Liver (tissue), 9 donors: ENCODE results near the gene FNBP1L. TPM values are rescaled to one million over a fixed set of nuclear protein-coding genes. Genes with fewer than 3 reads are reported as not detected.

Experiments
- DNase-seq: peaks from one replicate; pipeline ENCODE4 v3.0.0-alpha.2; 2017; ENCODE audit warnings: low spot score
- H3K27ac ChIP-seq, 2 donors: one replicate each; pipeline ENCODE4 v1.7.0; 2013; ENCODE audit warnings: inconsistent platforms in 2 of 2, low read length in 2 of 2, control low read depth in 1 of 2, low read depth in 1 of 2, mild to moderate bottlenecking in 1 of 2
- H3K27me3 ChIP-seq, 4 donors: one replicate each; pipeline versions ENCODE4 v1.6.1 to v1.7.0; 2013; ENCODE audit warnings: low read length in 3 of 4, inconsistent platforms in 1 of 4, mild to moderate bottlenecking in 1 of 4, moderate library complexity in 1 of 4; ENCODE audit not compliant: control insufficient read depth in 4 of 4, insufficient read depth in 4 of 4
- H3K36me3 ChIP-seq, 4 donors: one replicate each; pipeline versions ENCODE4 v1.6.1 to v1.7.0; 2013; ENCODE audit warnings: low read length in 3 of 4, mild to moderate bottlenecking in 3 of 4, low read depth in 1 of 4, moderate library complexity in 1 of 4; ENCODE audit not compliant: control insufficient read depth in 4 of 4, insufficient read depth in 3 of 4
- H3K4me1 ChIP-seq, 4 donors: one replicate each; pipeline versions ENCODE4 v1.6.1 to v1.7.0; 2013; ENCODE audit warnings: low read length in 3 of 4, mild to moderate bottlenecking in 3 of 4, moderate library complexity in 1 of 4; ENCODE audit not compliant: control insufficient read depth in 4 of 4, insufficient read depth in 4 of 4
- H3K4me3 ChIP-seq, 3 donors: one replicate each; pipeline versions ENCODE4 v1.6.1 to v1.7.0; 2013; ENCODE audit warnings: low read length in 3 of 3, control low read depth in 1 of 3, low read depth in 1 of 3, mild to moderate bottlenecking in 1 of 3
- H3K9ac ChIP-seq, 2 donors: one replicate each; pipeline ENCODE4 v1.7.0; 2013; ENCODE audit warnings: low read length in 2 of 2, mild to moderate bottlenecking in 2 of 2, moderate library complexity in 2 of 2, control low read depth in 1 of 2, low read depth in 1 of 2
- H3K9me3 ChIP-seq, 4 donors: one replicate each; pipeline versions ENCODE4 v1.6.1 to v1.7.0; 2013; ENCODE audit warnings: low read length in 3 of 4; ENCODE audit not compliant: control insufficient read depth in 4 of 4
- ATF3 ChIP-seq: IDR thresholded peaks from 2 replicates; pipeline ENCODE4 v1.6.1; 2016; ENCODE audit warnings: antibody characterized with exemption
- CTCF ChIP-seq: fragments of 150-350 bp; IDR thresholded peaks from 2 replicates; pipeline ENCODE4 v1.5.1; 2017; ENCODE audit warnings: improper control_type of control experiment, low read depth, low read length; ENCODE audit not compliant: missing input control
- EGR1 ChIP-seq, 2 donors: IDR thresholded peaks; 2 replicates each; pipeline ENCODE4 v1.6.1; 2016 to 2018; ENCODE audit warnings: antibody characterized with exemption in 2 of 2, low read depth in 2 of 2
- FOXA1 ChIP-seq: IDR thresholded peaks from 2 replicates; pipeline ENCODE4 v1.6.1; 2016; ENCODE audit warnings: antibody characterized with exemption
- FOXA2 ChIP-seq: IDR thresholded peaks from 2 replicates; pipeline ENCODE4 v1.6.1; 2016; ENCODE audit warnings: antibody characterized with exemption
- GABPA ChIP-seq, 2 donors: IDR thresholded peaks in 1 of 2; conservative IDR thresholded peaks in 1 of 2; 2 replicates each; pipeline ENCODE4 v1.6.1; 2016; ENCODE audit warnings: antibody characterized with exemption in 2 of 2, mild to moderate bottlenecking in 1 of 2, moderate library complexity in 1 of 2
- HNF4A ChIP-seq, 2 donors: conservative IDR thresholded peaks; 2 replicates each; pipeline ENCODE4 v1.6.1; 2016; ENCODE audit warnings: antibody characterized with exemption in 2 of 2, mild to moderate bottlenecking in 2 of 2
- HNF4G ChIP-seq: IDR thresholded peaks from 2 replicates; pipeline ENCODE4 v1.6.1; 2016; ENCODE audit warnings: antibody characterized with exemption
- JUND ChIP-seq, 2 donors: IDR thresholded peaks; 2 replicates each; pipeline ENCODE4 v1.6.1; 2016; ENCODE audit warnings: antibody characterized with exemption in 2 of 2
- MAX ChIP-seq: IDR thresholded peaks from 2 replicates; pipeline ENCODE4 v1.6.1; 2016; ENCODE audit warnings: antibody characterized with exemption
- NR2F2 ChIP-seq: IDR thresholded peaks from 2 replicates; pipeline ENCODE4 v1.6.1; 2016; ENCODE audit warnings: antibody characterized with exemption
- RAD21 ChIP-seq, 2 donors: IDR thresholded peaks; 2 replicates each; pipeline ENCODE4 v1.6.1; 2016; ENCODE audit warnings: antibody characterized with exemption in 2 of 2, mild to moderate bottlenecking in 2 of 2
- REST ChIP-seq: IDR thresholded peaks from 2 replicates; pipeline ENCODE4 v1.6.1; 2016; ENCODE audit warnings: antibody characterized with exemption, mild to moderate bottlenecking
- RXRA ChIP-seq, 2 donors: IDR thresholded peaks; 2 replicates each; pipeline ENCODE4 v1.6.1; 2017 to 2018; ENCODE audit warnings: antibody characterized with exemption in 2 of 2, mild to moderate bottlenecking in 1 of 2
- SP1 ChIP-seq: IDR thresholded peaks from 2 replicates; pipeline ENCODE4 v1.6.1; 2018; ENCODE audit warnings: antibody characterized with exemption, mild to moderate bottlenecking
- TAF1 ChIP-seq: conservative IDR thresholded peaks from 2 replicates; pipeline ENCODE4 v1.6.1; 2016; ENCODE audit warnings: antibody characterized with exemption, mild to moderate bottlenecking
- YY1 ChIP-seq: IDR thresholded peaks from 2 replicates; pipeline ENCODE4 v1.6.1; 2016; ENCODE audit warnings: antibody characterized with exemption, mild to moderate bottlenecking
- ZBTB33 ChIP-seq: IDR thresholded peaks from 2 replicates; pipeline ENCODE4 v1.6.1; 2016; ENCODE audit warnings: antibody characterized with exemption
- WGBS: extraction: QIAGEN DNeasy Blood & Tissue Kit; methylation state at CpG from one replicate; pipeline ENCODE4 v1.1.7; 2013; 5-methylcytosine and 5-hydroxymethylcytosine counted together
- polyA plus RNA-seq, 2 donors: library from polyadenylated mRNA; stranded (reverse) in 1 of 2; unstranded in 1 of 2; fragments of 200-250 nt in 1 of 2; fragments of >200 nt in 1 of 2; fragmentation: Nextera tagmentation in 1 of 2; extraction: Ambion mirVana in 1 of 2; gene quantifications; one replicate each; pipeline versions ENCODE4 v1.2.1 to v1.2.3, GENCODE V29; 2013 to 2015
- total RNA-seq, 2 donors: library from RNA; depleted of rRNA; stranded (reverse); fragments of >200 nt; gene quantifications; one replicate each; pipeline ENCODE4 v1.2.3, GENCODE V29; 2014
- donor health status: healthy.
- donor health status: healthy.
- donor health status: healthy.
- donor health status: healthy.
- donor health status: healthy.

Gene FNBP1L
- total and polyA plus RNA-seq, 4 donors, result 5.3 to 13.5 (median 8.9) TPM

GRCh38 chr1:93506126-93506525, 58.2 kb downstream of the FNBP1L start:
- no peaks in the 10 kb centered on the region for H3K27me3 ChIP-seq
- no peak overlapping the region for H3K27ac ChIP-seq
- H3K4me3 ChIP-seq, result no peak overlapping the region
- H3K9ac ChIP-seq, result no peak overlapping the region
- H3K36me3 ChIP-seq, result peaks cover 0 to 1% (median 0%) of the 10 kb centered on the region in 4 donors
- H3K9me3 ChIP-seq, result no peaks in the 10 kb centered on the region
- no peak for TF ChIP-seq YY1
- TF ChIP-seq ZBTB33, result no peak
- no peak for TF ChIP-seq GABPA (IDR thresholded peaks at IDR 0.05 in 1 of 2, conservative IDR thresholded peaks at IDR 0.05 in 1 of 2)
- no peak for TF ChIP-seq REST
- TF ChIP-seq HNF4G, result no peak
- TF ChIP-seq FOXA2, result no peak
- TF ChIP-seq JUND (IDR thresholded peaks at IDR 0.05), result no peak
- TF ChIP-seq NR2F2, result no peak
- TF ChIP-seq SP1, result no peak
- TF ChIP-seq FOXA1, result no peak
- no peak for TF ChIP-seq ATF3
- TF ChIP-seq EGR1 (IDR thresholded peaks at IDR 0.05; ENCODE audit: low read depth in 2 of 2), result no peak
- TF ChIP-seq TAF1, result no peak
- no peak for TF ChIP-seq MAX
- DNase-seq, result no peak
- 92% methylated on average over 3 of the region's 3 CpGs for WGBS
- no peaks in the 10 kb centered on the region for H3K4me1 ChIP-seq

GRCh38 chr1:93516164-93516563, 68.2 kb downstream of the FNBP1L start:
- Histone ChIP-seq H3K9ac (no peak overlapping the region), H3K27me3 (no peaks in the 10 kb centered on the region), H3K4me1 (no peaks in the 10 kb centered on the region), H3K36me3 (no peaks in the 10 kb centered on the region), H3K9me3 (no peaks in the 10 kb centered on the region), H3K4me3 (no peak overlapping the region), H3K27ac (no peak overlapping the region)
- TF ChIP-seq JUND (IDR thresholded peaks at IDR 0.05), result no peak
- TF ChIP-seq CTCF, result no peak
- TF ChIP-seq FOXA1, result no peak
- no peak for TF ChIP-seq RAD21 (IDR thresholded peaks at IDR 0.05)
- no peak for TF ChIP-seq FOXA2
- no peak for TF ChIP-seq ATF3
- no peak for TF ChIP-seq REST
- no peak for TF ChIP-seq HNF4A (conservative IDR thresholded peaks at IDR 0.05)
- no peak for TF ChIP-seq RXRA (IDR thresholded peaks at IDR 0.05)
- TF ChIP-seq EGR1 (IDR thresholded peaks at IDR 0.05; ENCODE audit: low read depth in 2 of 2), result no peak
- no peak for TF ChIP-seq YY1
- TF ChIP-seq GABPA (IDR thresholded peaks at IDR 0.05 in 1 of 2, conservative IDR thresholded peaks at IDR 0.05 in 1 of 2), result no peak
- no peak for TF ChIP-seq MAX
- TF ChIP-seq SP1, result no peak
- WGBS, result 94% methylated on average over 5 of the region's 5 CpGs
- DNase-seq, result no peak
